ENCODE measurements around the gene ARTN. TPM values are rescaled to one million over a fixed set of nuclear protein-coding genes. Genes with fewer than 3 reads are reported as not detected.

The ARTN gene
- total and polyA plus RNA-seq, 4 donors: 0.23 to 2.7 (median 1.2) TPM

DNA sequence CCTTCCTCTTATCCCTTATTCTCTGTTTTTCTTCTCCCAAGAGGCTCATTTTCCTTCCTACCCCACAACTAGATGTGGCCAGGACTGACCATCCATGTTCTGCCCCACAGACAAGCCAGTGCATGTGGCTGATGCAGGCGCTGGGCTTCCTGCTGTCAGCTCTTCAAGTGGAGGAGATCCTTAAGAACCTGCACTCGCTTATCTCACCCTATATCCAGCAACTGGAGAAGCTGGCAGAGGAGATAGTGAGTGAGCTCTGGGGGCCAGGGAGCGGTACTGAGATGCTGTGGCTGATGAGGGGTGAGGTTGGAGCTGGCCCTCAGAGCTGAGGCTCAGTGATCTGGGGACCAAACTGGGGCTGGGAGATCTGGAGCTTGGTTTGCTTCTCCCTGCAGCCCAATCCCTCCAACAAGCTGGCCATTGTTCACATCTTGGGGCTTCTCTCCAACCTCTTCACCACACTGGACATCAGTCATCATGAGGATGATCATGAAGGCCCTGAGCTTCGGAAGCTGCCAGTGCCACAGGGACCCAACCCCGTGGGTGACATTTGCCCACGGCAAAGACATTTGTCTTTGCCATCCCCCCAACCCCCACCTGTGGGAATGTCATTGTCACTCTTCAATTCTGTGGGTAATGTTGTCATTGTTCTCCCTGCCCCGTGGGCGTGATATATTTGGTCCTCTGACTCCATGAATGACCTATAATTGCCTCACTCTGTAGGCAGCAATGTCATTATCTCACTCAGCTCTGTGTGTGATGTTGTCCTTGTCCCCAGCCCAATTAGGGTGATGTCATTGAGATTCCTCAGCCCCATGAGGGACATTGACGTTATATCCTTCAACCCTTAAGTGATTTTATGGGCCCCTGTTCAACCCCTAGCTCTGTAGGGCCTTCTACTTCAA lies 25.0 kb downstream of the ARTN start:
- Histone ChIP-seq H3K36me3 (ENCODE audit: control insufficient read depth in 4 of 4, insufficient read depth in 4 of 4, low read length in 4 of 4) (peaks cover 13 to 46% (median 19%) of the 10 kb centered on the region in 4 donors), H3K27ac (ENCODE audit: low read depth in 1 of 2, low read length in 1 of 2) (no peak overlapping the region), H3K9me3 (ENCODE audit: control insufficient read depth in 4 of 4, insufficient read depth in 3 of 4, low read length in 3 of 4) (no peaks in the 10 kb centered on the region), H3K9ac (ENCODE audit: insufficient read depth in 1 of 2, low read length in 2 of 2) (no peak overlapping the region), H3K27me3 (ENCODE audit: control insufficient read depth in 3 of 3, insufficient read depth in 3 of 3, low read length in 2 of 3) (no peaks in the 10 kb centered on the region), H3K4me3 (no peak overlapping the region), H3K4me1 (ENCODE audit: control insufficient read depth in 5 of 5, insufficient read depth in 5 of 5, low read length in 5 of 5) (no peaks in the 10 kb centered on the region)
- TF ChIP-seq, protein P1, sequence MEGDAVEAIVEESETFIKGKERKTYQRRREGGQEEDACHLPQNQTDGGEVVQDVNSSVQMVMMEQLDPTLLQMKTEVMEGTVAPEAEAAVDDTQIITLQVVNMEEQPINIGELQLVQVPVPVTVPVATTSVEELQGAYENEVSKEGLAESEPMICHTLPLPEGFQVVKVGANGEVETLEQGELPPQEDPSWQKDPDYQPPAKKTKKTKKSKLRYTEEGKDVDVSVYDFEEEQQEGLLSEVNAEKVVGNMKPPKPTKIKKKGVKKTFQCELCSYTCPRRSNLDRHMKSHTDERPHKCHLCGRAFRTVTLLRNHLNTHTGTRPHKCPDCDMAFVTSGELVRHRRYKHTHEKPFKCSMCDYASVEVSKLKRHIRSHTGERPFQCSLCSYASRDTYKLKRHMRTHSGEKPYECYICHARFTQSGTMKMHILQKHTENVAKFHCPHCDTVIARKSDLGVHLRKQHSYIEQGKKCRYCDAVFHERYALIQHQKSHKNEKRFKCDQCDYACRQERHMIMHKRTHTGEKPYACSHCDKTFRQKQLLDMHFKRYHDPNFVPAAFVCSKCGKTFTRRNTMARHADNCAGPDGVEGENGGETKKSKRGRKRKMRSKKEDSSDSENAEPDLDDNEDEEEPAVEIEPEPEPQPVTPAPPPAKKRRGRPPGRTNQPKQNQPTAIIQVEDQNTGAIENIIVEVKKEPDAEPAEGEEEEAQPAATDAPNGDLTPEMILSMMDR (IDR thresholded peaks at IDR 0.05; ENCODE audit: control extremely low read depth, extremely low read depth): no peak
- ATAC-seq (ENCODE audit: insufficient read depth, low FRiP score): no peak
- WGBS, 2 donors: 91 to 93% methylated on average over 9 of the region's 9 CpGs
- no peak for DNase-seq

DNA sequence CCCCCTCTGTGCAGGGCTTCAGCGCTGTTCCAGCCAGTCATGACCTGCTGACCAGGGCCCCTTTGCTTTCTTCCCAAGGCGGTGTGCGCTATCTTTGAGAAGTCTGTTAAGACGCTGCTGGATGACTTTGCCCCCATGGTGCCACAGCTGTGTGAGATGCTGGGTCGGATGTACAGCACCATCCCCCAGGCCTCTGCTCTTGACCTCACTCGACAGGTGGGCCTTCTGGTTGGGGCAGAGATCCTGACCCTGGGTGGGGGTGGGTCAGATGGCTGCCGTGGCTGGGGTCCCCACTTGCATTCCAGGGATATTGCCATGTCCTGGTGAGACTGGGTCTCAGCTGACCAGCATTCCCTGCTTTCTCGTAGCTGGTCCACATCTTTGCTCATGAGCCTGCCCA lies 27.2 kb downstream of the ARTN start:
- Histone ChIP-seq H3K27ac (ENCODE audit: low read depth in 1 of 2, low read length in 1 of 2) (no peak overlapping the region), H3K27me3 (ENCODE audit: control insufficient read depth in 3 of 3, insufficient read depth in 3 of 3, low read length in 2 of 3) (no peaks in the 10 kb centered on the region), H3K9me3 (ENCODE audit: control insufficient read depth in 4 of 4, insufficient read depth in 3 of 4, low read length in 3 of 4) (no peaks in the 10 kb centered on the region), H3K4me3 (no peak overlapping the region), H3K9ac (ENCODE audit: insufficient read depth in 1 of 2, low read length in 2 of 2) (no peak overlapping the region), H3K36me3 (ENCODE audit: control insufficient read depth in 4 of 4, insufficient read depth in 4 of 4, low read length in 4 of 4) (peaks cover 16 to 53% (median 19%) of the 10 kb centered on the region in 4 donors), H3K4me1 (ENCODE audit: control insufficient read depth in 5 of 5, insufficient read depth in 5 of 5, low read length in 5 of 5) (no peaks in the 10 kb centered on the region)
- TF ChIP-seq, protein P1 (IDR thresholded peaks at IDR 0.05; ENCODE audit: control extremely low read depth, extremely low read depth): no peak
- ATAC-seq (ENCODE audit: insufficient read depth, low FRiP score) (no peak), DNase-seq (no peak)
- WGBS, 2 donors: 92 to 93% methylated on average over 8 of the region's 8 CpGs

DNA sequence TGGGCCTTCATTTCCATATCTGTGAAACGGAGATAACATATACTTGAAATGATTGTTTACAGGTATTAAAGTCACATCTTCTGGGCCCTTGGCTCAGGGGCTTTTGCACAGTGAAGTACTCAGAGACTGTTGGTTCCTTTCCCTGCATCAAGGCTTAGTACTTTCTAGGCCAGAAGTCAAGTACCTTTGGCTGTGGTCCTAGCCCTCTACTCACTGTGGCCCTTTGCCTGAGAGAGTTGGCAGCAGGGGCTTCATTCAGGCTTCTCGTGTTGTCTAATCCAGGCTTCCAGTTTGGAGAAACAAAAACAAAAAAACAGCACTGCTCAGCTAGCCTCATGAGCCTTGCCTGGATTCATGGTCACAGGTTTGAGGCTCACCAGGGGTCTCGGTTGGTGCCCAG lies 28.1 kb downstream of the ARTN start:
- 88 to 94% methylated on average over 3 of the region's 3 CpGs for WGBS, 2 donors
- Histone ChIP-seq H3K4me1 (ENCODE audit: control insufficient read depth in 5 of 5, insufficient read depth in 5 of 5, low read length in 5 of 5) (no peaks in the 10 kb centered on the region), H3K36me3 (ENCODE audit: control insufficient read depth in 4 of 4, insufficient read depth in 4 of 4, low read length in 4 of 4) (peaks cover 14 to 55% (median 17%) of the 10 kb centered on the region in 4 donors), H3K27ac (ENCODE audit: low read depth in 1 of 2, low read length in 1 of 2) (no peak overlapping the region), H3K9ac (ENCODE audit: insufficient read depth in 1 of 2, low read length in 2 of 2) (no peak overlapping the region), H3K4me3 (no peak overlapping the region), H3K9me3 (ENCODE audit: control insufficient read depth in 4 of 4, insufficient read depth in 3 of 4, low read length in 3 of 4) (no peaks in the 10 kb centered on the region), H3K27me3 (ENCODE audit: control insufficient read depth in 3 of 3, insufficient read depth in 3 of 3, low read length in 2 of 3) (no peaks in the 10 kb centered on the region)
- TF ChIP-seq, protein P1 (IDR thresholded peaks at IDR 0.05; ENCODE audit: control extremely low read depth, extremely low read depth): no peak
- ATAC-seq (ENCODE audit: insufficient read depth, low FRiP score) (no peak), DNase-seq (no peak)

Data from lung (tissue), 12 donors.